Motor neuron (in vitro differentiated cells): Measurements from ENCODE around the gene TEX22. TPM values are rescaled to one million over a fixed set of nuclear protein-coding genes. Genes with fewer than 3 reads are reported as not detected.
"Not testable (repeated sequence)": the region's sequence is repeated elsewhere in the genome, so short reads cannot be mapped to it uniquely, and the experiment has no call there.

Experiments
- ATAC-seq, 8 experiments: fragments of 200-7000 bp; cut with Tn5 transposase; replicated peaks in 6 of 8; 2 replicates each; pipeline ENCODE4 v1.8.0; 2021; ENCODE audit warnings: mild to moderate bottlenecking in 8 of 8, moderate library complexity in 8 of 8
- H3K27ac ChIP-seq, 2 donors: fragments of 250-450 bp; sonication (Bioruptor Pico); 2 replicates each; pipeline ENCODE4 v1.9.0; 2021; ENCODE audit warnings: antibody characterized with exemption in 2 of 2, mild to moderate bottlenecking in 2 of 2, moderate library complexity in 1 of 2
- H3K4me1 ChIP-seq, 2 donors: fragments of 250-450 bp; sonication (Bioruptor Pico); replicated peaks in 1 of 2; 2 replicates each; pipeline ENCODE4 v1.6.1; 2021; ENCODE audit warnings: antibody characterized with exemption in 2 of 2, mild to moderate bottlenecking in 2 of 2, moderate library complexity in 1 of 2
- H3K4me3 ChIP-seq, 5 donors: fragments of 250-450 bp; sonication (Bioruptor Pico); 2 replicates each; pipeline ENCODE4 v1.9.0; 2021; ENCODE audit warnings: antibody characterized with exemption in 5 of 5, mild to moderate bottlenecking in 5 of 5, moderate library complexity in 4 of 5
- WGBS, 10 experiments: fragments of 450-650 bp; shearing (Covaris generic); methylation state at CpG; one replicate each; pipeline ENCODE4 v1.0.0; 2022; 5-methylcytosine and 5-hydroxymethylcytosine counted together
- in situ Hi-C, 9 experiments: fragments of 400-800 bp; cut with MboI; loops; one replicate each; pipeline ENCODE4 v1.15.0; 2021; ENCODE audit warnings: low sequenced_read_pairs in 9 of 9, low pct_unique_long_range_greater_than_20kb in 2 of 9; ENCODE audit not compliant: unreplicated experiment in 9 of 9
- total RNA-seq, 8 experiments: library from RNA; unstranded; fragments of 300-600 nt; gene quantifications; 2 replicates each; pipeline versions ENCODE4 v1.2.3 to v1.2.4, GENCODE V29; 2022

Gene TEX22
- total RNA-seq, 8 experiments from 2014 or later, result 0.25 to 1.1 (median 0.88) TPM

GRCh38 chr14:105356927-105357326 lies 41.4 kb upstream of the TEX22 start:
- peak in 1 of 8 experiments; percentile 14 for ATAC-seq
- in situ Hi-C loops, result loop anchor here in 1 of 9 experiments (25.0 kb wide), 1 partner anchor 145 kb away; no protein-coding TSS in a partner anchor
- Histone ChIP-seq H3K27ac (no peak overlapping the region), H3K4me3 (no peak overlapping the region), H3K4me1 (peaks cover 0 to 2% of the 10 kb centered on the region in 2 donors)
- 10 to 100% (median 60%) methylated on average over 1 to 2 of the region's 9 CpGs; no CpG with 5 or more reads in 6 of the 10 experiments for WGBS, 10 experiments

GRCh38 chr14:105357626-105358025 lies 40.7 kb upstream of the TEX22 start:
- in situ Hi-C loops, result loop anchor here in 1 of 9 experiments (25.0 kb wide), 1 partner anchor 145 kb away; no protein-coding TSS in a partner anchor
- Histone ChIP-seq H3K4me1 (no peaks in the 10 kb centered on the region), H3K4me3 (no peak overlapping the region), H3K27ac (no peak overlapping the region)
- 100% methylated on average over 1 of the region's 17 CpGs; no CpG with 5 or more reads in 8 of the 10 experiments for WGBS, 10 experiments
- no peak for ATAC-seq

- H3K27ac ChIP-seq, result no peak overlapping the region
- peak in 2 of 8 experiments; percentile 12 to 16 for ATAC-seq
- in situ Hi-C loops, result loop anchor here in 1 of 9 experiments (25.0 kb wide), 1 partner anchor 146 kb away; no protein-coding TSS in a partner anchor
- H3K4me3 ChIP-seq, result no peak overlapping the region
- 92 to 100% (median 100%) methylated on average over 1 to 3 of the region's 25 CpGs; no CpG with 5 or more reads in 7 of the 10 experiments for WGBS, 10 experiments
- peaks cover 0 to 1% of the 10 kb centered on the region in 2 donors for H3K4me1 ChIP-seq
Measured at GRCh38 chr14:105358140-105358846, 40.0 kb upstream of the TEX22 start.

- no peak overlapping the region for H3K4me3 ChIP-seq
Measured at GRCh38 chr14:105358943-105359342, 39.4 kb upstream of the TEX22 start.

GRCh38 chr14:105361412-105361811 lies 36.9 kb upstream of the TEX22 start:
- H3K4me3 ChIP-seq, ATAC-seq, H3K27ac ChIP-seq: not testable (repeated sequence)
- WGBS, 10 experiments, result 88 to 100% (median 94%) methylated on average over 1 to 6 of the region's 10 CpGs; no CpG with 5 or more reads in 4 of the 10 experiments
- in situ Hi-C loops, result loop anchor here in 1 of 9 experiments (25.0 kb wide), 1 partner anchor 149 kb away; no protein-coding TSS in a partner anchor
- peaks cover 0 to 11% of the 10 kb centered on the region in 2 donors for H3K4me1 ChIP-seq

More at GRCh38 chr14:105358943-105359342, 39.4 kb upstream of the TEX22 start:
- in situ Hi-C loops, result loop anchor here in 1 of 9 experiments (25.0 kb wide), 1 partner anchor 147 kb away; no protein-coding TSS in a partner anchor
- ATAC-seq, result peak in 1 of 8 experiments; percentile 4
- peaks cover 0 to 8% of the 10 kb centered on the region in 2 donors for H3K4me1 ChIP-seq
- no peak overlapping the region for H3K27ac ChIP-seq
- 83 to 100% (median 94%) methylated on average over 2 to 14 of the region's 16 CpGs; no CpG with 5 or more reads in 2 of the 10 experiments for WGBS, 10 experiments

- in situ Hi-C loops, result loop anchor here in 1 of 9 experiments (25.0 kb wide), 1 partner anchor 152 kb away; no protein-coding TSS in a partner anchor
- Histone ChIP-seq H3K27ac (no peak overlapping the region), H3K4me1 (peaks cover 0 to 11% of the 10 kb centered on the region in 2 donors), H3K4me3 (no peak overlapping the region)
- 0 to 69% (median 25%) methylated on average over 1 to 4 of the region's 58 CpGs; no CpG with 5 or more reads in 2 of the 10 experiments for WGBS, 10 experiments
- peak in 7 of 8 experiments; percentile 11 to 89 (median 49) for ATAC-seq
Measured at GRCh38 chr14:105363847-105364708, 34.3 kb upstream of the TEX22 start.

- peaks cover 0 to 11% of the 10 kb centered on the region in 2 donors for H3K4me1 ChIP-seq
- no peak for ATAC-seq
- H3K4me3 ChIP-seq, result no peak overlapping the region
- 60 to 100% (median 87%) methylated on average over 1 to 5 of the region's 11 CpGs; no CpG with 5 or more reads in 6 of the 10 experiments for WGBS, 10 experiments
- in situ Hi-C loops, result loop anchor here in 1 of 9 experiments (25.0 kb wide), 1 partner anchor 153 kb away; no protein-coding TSS in a partner anchor
- H3K27ac ChIP-seq, result no peak overlapping the region
Measured at GRCh38 chr14:105365101-105365500, 33.2 kb upstream of the TEX22 start.

- whole genome bisulfite sequencing, 10 experiments, result 85 to 100% (median 91%) methylated on average over 2 to 7 of the region's 12 CpGs; no CpG with 5 or more reads in 3 of the 10 experiments
- in situ Hi-C loops, result loop anchor here in 1 of 9 experiments (25.0 kb wide), 1 partner anchor 153 kb away; no protein-coding TSS in a partner anchor
- H3K4me1 ChIP-seq, result peaks cover 0 to 11% of the 10 kb centered on the region in 2 donors
- H3K27ac ChIP-seq, result no peak overlapping the region
- no peak overlapping the region for H3K4me3 ChIP-seq
- ATAC-seq, result no peak
Measured at GRCh38 chr14:105365681-105366080, 32.7 kb upstream of the TEX22 start.

- H3K4me3 ChIP-seq, result no peak overlapping the region
- H3K4me1 ChIP-seq, result peaks cover 0 to 11% of the 10 kb centered on the region in 2 donors
- H3K27ac ChIP-seq, result no peak overlapping the region
- no peak for ATAC-seq
- WGBS, 10 experiments, result 81 to 100% (median 93%) methylated on average over 1 to 8 of the region's 23 CpGs; no CpG with 5 or more reads in 5 of the 10 experiments
- in situ Hi-C loops, result loop anchor here in 1 of 9 experiments (25.0 kb wide), 1 partner anchor 154 kb away; no protein-coding TSS in a partner anchor
Measured at GRCh38 chr14:105366386-105367074, 31.8 kb upstream of the TEX22 start.

- H3K4me1 ChIP-seq, result peaks cover 0 to 11% of the 10 kb centered on the region in 2 donors
- 95 to 100% methylated on average over 3 to 9 of the region's 34 CpGs; no CpG with 5 or more reads in 8 of the 10 experiments for WGBS, 10 experiments
- no peak overlapping the region for H3K4me3 ChIP-seq
- H3K27ac ChIP-seq, result no peak overlapping the region
- no peak for ATAC-seq
- in situ Hi-C loops, result loop anchor here in 1 of 9 experiments (25.0 kb wide), 1 partner anchor 155 kb away; no protein-coding TSS in a partner anchor
Measured at GRCh38 chr14:105367116-105368031, 31.0 kb upstream of the TEX22 start.

- in situ Hi-C loops, result loop anchor here in 1 of 9 experiments (25.0 kb wide), 1 partner anchor 156 kb away; no protein-coding TSS in a partner anchor
- H3K27ac ChIP-seq, result no peak overlapping the region
- H3K4me3 ChIP-seq, result no peak overlapping the region
- peaks cover 0 to 11% of the 10 kb centered on the region in 2 donors for H3K4me1 ChIP-seq
- 90% methylated on average over 2 of the region's 20 CpGs; no CpG with 5 or more reads in 9 of the 10 experiments for WGBS, 10 experiments
- ATAC-seq, result no peak
Measured at GRCh38 chr14:105368032-105368417, 30.3 kb upstream of the TEX22 start.
